Thoracic aorta (tissue), 2 donors: ENCODE data around the gene ADAMTS14. TPM values are rescaled to one million over a fixed set of nuclear protein-coding genes. Genes with fewer than 3 reads are reported as not detected.

ENCODE experiments used
- ATAC-seq: fragments of 150-250 bp; one replicate; pipeline ENCODE4 v1.8.0; 2017; ENCODE audit warnings: low read depth; ENCODE audit not compliant: insufficient number of reproducible peaks, low FRiP score
- DNase-seq: peaks from one replicate; pipeline ENCODE4 v3.0.0-alpha.2; 2020; ENCODE audit warnings: low spot score
- H3K27ac ChIP-seq, 2 donors: fragments of 200-600 bp; sonication (generic); 1 replicate in 1 of 2; 2 replicates in 1 of 2; pipeline ENCODE4 v1.5.1; 2016; ENCODE audit warnings: mild to moderate bottlenecking in 2 of 2, moderate library complexity in 2 of 2
- H3K27me3 ChIP-seq: fragments of 200-600 bp; sonication (generic); replicated peaks from 2 replicates; pipeline ENCODE4 v1.6.0; 2016; ENCODE audit warnings: mild to moderate bottlenecking; ENCODE audit not compliant: insufficient read depth
- H3K36me3 ChIP-seq: fragments of 200-600 bp; sonication (generic); one replicate; pipeline ENCODE4 v1.5.1; 2016
- H3K4me1 ChIP-seq, 2 donors: fragments of 200-600 bp; sonication (generic); 1 replicate in 1 of 2; 2 replicates in 1 of 2; pipeline versions ENCODE4 v1.5.1 to v1.6.0; 2016; ENCODE audit warnings: low read depth in 2 of 2, mild to moderate bottlenecking in 1 of 2; ENCODE audit not compliant: control insufficient read depth in 1 of 2
- H3K4me3 ChIP-seq: fragments of 200-600 bp; sonication (generic); 2 replicates; pipeline ENCODE4 v1.5.1; 2016; ENCODE audit warnings: mild to moderate bottlenecking
- H3K9me3 ChIP-seq: fragments of 200-600 bp; sonication (generic); 2 replicates; pipeline ENCODE4 v1.5.1; 2016
- CTCF ChIP-seq: fragments of 200-600 bp; sonication (generic); IDR thresholded peaks from one replicate; pipeline ENCODE4 v1.5.1; 2019; ENCODE audit warnings: antibody characterized with exemption
- total RNA-seq, 2 donors: library from RNA; depleted of rRNA; stranded (reverse); fragments of >200 nt; gene quantifications; one replicate each; pipeline versions ENCODE4 v1.1.0 to v1.2.3, GENCODE V29; 2016

The ADAMTS14 gene
- total RNA-seq, 2 donors from 2014 or later, result 1.3 TPM; not detected in 1

GRCh38 chr10:70692043-70692603 lies 19.8 kb downstream of the ADAMTS14 start:
- no peak overlapping the region for H3K27ac ChIP-seq
- no peak overlapping the region for H3K4me3 ChIP-seq
- no peaks in the 10 kb centered on the region for H3K27me3 ChIP-seq
- no peaks in the 10 kb centered on the region for H3K36me3 ChIP-seq
- DNase-seq (no peak), ATAC-seq (no peak)
- H3K9me3 ChIP-seq, result no peaks in the 10 kb centered on the region
- H3K4me1 ChIP-seq, result no peaks in the 10 kb centered on the region
- no peak for TF ChIP-seq CTCF

GRCh38 chr10:70693619-70694335 lies 21.5 kb downstream of the ADAMTS14 start:
- no peaks in the 10 kb centered on the region for H3K27me3 ChIP-seq
- no peak for ATAC-seq
- TF ChIP-seq CTCF, result no peak
- DNase-seq, result no peak
- no peak overlapping the region for H3K4me3 ChIP-seq
- no peaks in the 10 kb centered on the region for H3K9me3 ChIP-seq
- H3K4me1 ChIP-seq, result no peaks in the 10 kb centered on the region
- no peak overlapping the region for H3K27ac ChIP-seq
- H3K36me3 ChIP-seq, result no peaks in the 10 kb centered on the region

GRCh38 chr10:70694418-70695141 lies 22.3 kb downstream of the ADAMTS14 start:
- H3K4me1 ChIP-seq, result no peaks in the 10 kb centered on the region
- no peaks in the 10 kb centered on the region for H3K27me3 ChIP-seq
- DNase-seq, result no peak
- no peak overlapping the region for H3K4me3 ChIP-seq
- TF ChIP-seq CTCF, result no peak
- no peaks in the 10 kb centered on the region for H3K9me3 ChIP-seq
- H3K27ac ChIP-seq, result no peak overlapping the region
- H3K36me3 ChIP-seq, result no peaks in the 10 kb centered on the region
- ATAC-seq, result no peak

GRCh38 chr10:70695241-70696030 lies 23.1 kb downstream of the ADAMTS14 start:
- no peaks in the 10 kb centered on the region for H3K27me3 ChIP-seq
- H3K27ac ChIP-seq, result no peak overlapping the region
- no peak for TF ChIP-seq CTCF
- DNase-seq (no peak), ATAC-seq (no peak)
- H3K36me3 ChIP-seq, result no peaks in the 10 kb centered on the region
- no peaks in the 10 kb centered on the region for H3K4me1 ChIP-seq
- H3K4me3 ChIP-seq, result no peak overlapping the region
- H3K9me3 ChIP-seq, result no peaks in the 10 kb centered on the region

- Histone ChIP-seq H3K4me1 (no peaks in the 10 kb centered on the region), H3K27me3 (no peaks in the 10 kb centered on the region), H3K9me3 (no peaks in the 10 kb centered on the region), H3K4me3 (no peak overlapping the region), H3K36me3 (no peaks in the 10 kb centered on the region), H3K27ac (no peak overlapping the region)
- ATAC-seq, result no peak
- DNase-seq, result no peak
- TF ChIP-seq CTCF, result no peak
Measured at GRCh38 chr10:70698211-70698610, 25.9 kb downstream of the ADAMTS14 start.
